A549 treated with Hydrocortisone at 1 μM for 4 hours (cell line): ENCODE measurements around the gene SCAF8. TPM values are rescaled to one million over a fixed set of nuclear protein-coding genes. Genes with fewer than 3 reads are reported as not detected.

Source experiments
- total RNA-seq: library from RNA; stranded (reverse); fragments of 200-300 nt; extraction: Qiagen RNA extraction; gene quantifications from 5 replicates; pipeline ENCODE4 v1.2.3, GENCODE V29; 2022

The SCAF8 gene, protein sequence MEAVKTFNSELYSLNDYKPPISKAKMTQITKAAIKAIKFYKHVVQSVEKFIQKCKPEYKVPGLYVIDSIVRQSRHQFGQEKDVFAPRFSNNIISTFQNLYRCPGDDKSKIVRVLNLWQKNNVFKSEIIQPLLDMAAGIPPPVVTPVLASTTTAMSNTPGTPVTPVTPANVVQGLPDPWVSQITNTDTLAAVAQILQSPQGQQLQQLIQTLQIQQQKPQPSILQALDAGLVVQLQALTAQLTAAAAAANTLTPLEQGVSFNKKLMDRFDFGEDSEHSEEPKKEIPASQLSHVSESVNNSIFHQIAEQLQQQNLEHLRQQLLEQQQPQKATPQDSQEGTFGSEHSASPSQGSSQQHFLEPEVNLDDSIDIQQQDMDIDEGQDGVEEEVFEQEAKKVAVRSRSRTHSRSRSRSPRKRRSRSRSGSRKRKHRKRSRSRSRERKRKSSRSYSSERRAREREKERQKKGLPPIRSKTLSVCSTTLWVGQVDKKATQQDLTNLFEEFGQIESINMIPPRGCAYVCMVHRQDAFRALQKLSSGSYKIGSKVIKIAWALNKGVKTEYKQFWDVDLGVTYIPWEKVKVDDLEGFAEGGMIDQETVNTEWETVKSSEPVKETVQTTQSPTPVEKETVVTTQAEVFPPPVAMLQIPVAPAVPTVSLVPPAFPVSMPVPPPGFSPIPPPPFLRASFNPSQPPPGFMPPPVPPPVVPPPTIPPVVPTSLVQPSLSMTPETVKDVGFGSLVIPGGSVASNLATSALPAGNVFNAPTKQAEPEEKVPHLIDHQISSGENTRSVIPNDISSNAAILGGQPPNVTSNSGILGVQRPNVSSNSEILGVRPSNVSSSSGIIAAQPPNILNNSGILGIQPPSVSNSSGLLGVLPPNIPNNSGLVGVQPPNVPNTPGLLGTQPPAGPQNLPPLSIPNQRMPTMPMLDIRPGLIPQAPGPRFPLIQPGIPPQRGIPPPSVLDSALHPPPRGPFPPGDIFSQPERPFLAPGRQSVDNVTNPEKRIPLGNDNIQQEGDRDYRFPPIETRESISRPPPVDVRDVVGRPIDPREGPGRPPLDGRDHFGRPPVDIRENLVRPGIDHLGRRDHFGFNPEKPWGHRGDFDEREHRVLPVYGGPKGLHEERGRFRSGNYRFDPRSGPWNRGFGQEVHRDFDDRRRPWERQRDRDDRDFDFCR (N-terminal part only)
- total RNA-seq: 16.3 to 23.8 TPM (median 17.6 TPM) in 5 replicates

GRCh38 chr6:154733183-154733625 lies at the start of gene SCAF8:
TSS of gene SCAF8 (plus strand) at chr6:154733416. CDS start at chr6:154733901, 485 bp downstream.

Other genes with a start within 250 kb of the SCAF8 start
- 7.2 to 10.7 TPM (median 7.9 TPM) in 5 replicates for gene CNKSR3, start 222.7 kb upstream of the SCAF8 start, total RNA-seq